ENCODE data around the gene HPCAL4. TPM values are rescaled to one million over a fixed set of nuclear protein-coding genes. Genes with fewer than 3 reads are reported as not detected.
A peak's percentile ranks its signal among the peaks of the same experiment; 100 is the strongest.

HPCAL4 gene
- under 1 TPM in 1 of 4 donors, not detected in 3; 0.55 TPM for total RNA-seq

DNA sequence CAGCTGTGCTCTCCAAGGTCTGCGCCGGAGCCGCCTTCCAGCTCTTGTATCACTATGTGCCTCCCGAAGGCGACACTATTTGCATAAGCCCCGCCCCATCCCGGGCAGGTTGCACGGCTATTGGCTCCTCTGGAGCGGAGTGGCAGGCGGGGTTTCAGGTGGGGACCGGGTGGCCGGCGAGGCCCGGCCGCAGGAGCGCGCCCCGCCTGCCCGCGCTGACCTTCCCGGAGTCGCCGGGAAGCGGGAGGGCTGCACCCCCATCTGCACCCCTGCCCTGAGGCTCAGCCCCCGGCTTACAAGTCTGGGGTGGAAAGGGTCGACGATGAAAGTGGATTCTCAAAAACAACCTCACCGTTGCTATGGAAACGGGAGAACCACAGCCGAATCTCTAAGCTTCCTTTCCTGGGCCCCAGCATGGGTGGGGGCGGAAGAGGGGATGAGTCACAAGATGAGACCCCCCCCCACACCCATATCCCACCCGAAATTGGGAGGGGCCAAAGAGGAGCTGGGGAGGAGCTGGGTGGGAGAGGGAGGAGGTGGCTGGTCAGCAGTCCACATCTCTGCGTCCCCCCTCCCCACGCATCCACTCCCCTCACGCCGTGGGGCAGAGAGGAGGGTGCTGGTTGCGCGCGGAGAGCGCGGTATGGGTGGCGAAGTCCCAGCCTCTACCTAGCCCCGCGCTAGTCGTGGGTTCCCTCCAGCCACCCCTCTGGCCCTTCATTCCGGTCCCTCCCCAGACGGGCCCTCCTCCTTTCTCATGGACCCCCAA lies at the start of gene HPCAL4:
Gene HPCAL4 (minus strand): TSS at position 51 of the 769 bp plus-strand sequence. CDS start 6,830 bp downstream, outside the sequence.
- peak; percentile 85 to 91 for DNase-seq (ENCODE audit: low spot score in 2 of 2)
- Histone ChIP-seq H3K4me1 (peaks cover 19% of the 10 kb centered on the region), H3K4me3 (peak within 1 kb of the TSS; percentile 47), H3K27ac (no peak within 1 kb of the TSS), H3K9me3 (no peaks in the 10 kb centered on the region), H3K36me3 (no peaks in the 10 kb centered on the region), H3K27me3 (peaks cover 75% of the 10 kb centered on the region)
- 3% methylated on average over 42 of the region's 47 CpGs for WGBS
- TF ChIP-seq CTCF (IDR thresholded peaks at IDR 0.05) (no peak), POLR2A (IDR thresholded peaks at IDR 0.05) (no peak), POLR2AphosphoS5 (IDR thresholded peaks at IDR 0.05) (no peak), EP300 (IDR thresholded peaks at IDR 0.05) (no peak)

- peaks cover 18% of the 10 kb centered on the region for H3K4me1 ChIP-seq
- H3K4me3 ChIP-seq: peak within 1 kb of the TSS; percentile 77
- H3K27ac ChIP-seq: peak within 1 kb of the TSS; percentile 72
- 0% methylated on average over 38 of the region's 52 CpGs for WGBS
- peaks cover 17% of the 10 kb centered on the region for H3K27me3 ChIP-seq
- no peaks in the 10 kb centered on the region for H3K9me3 ChIP-seq
- TF ChIP-seq CTCF (IDR thresholded peaks at IDR 0.05): no peak
- TF ChIP-seq POLR2A (IDR thresholded peaks at IDR 0.05): no peak
- TF ChIP-seq POLR2AphosphoS5 (IDR thresholded peaks at IDR 0.05): no peak
- no peak for TF ChIP-seq EP300 (IDR thresholded peaks at IDR 0.05)
- peaks cover 29% of the 10 kb centered on the region for H3K36me3 ChIP-seq
- DNase-seq (ENCODE audit: low spot score in 2 of 2): peak; percentile 96
Measured at GRCh38 chr1:39738622-39739366, 47.6 kb upstream of the HPCAL4 start, which contains the start of gene PPIE. Gene PPIE, plus strand, starts transcription at chr1:39738882. Its CDS starts 19 bp downstream, at chr1:39738901.

- TF ChIP-seq POLR2A (IDR thresholded peaks at IDR 0.05): no peak
- TF ChIP-seq POLR2AphosphoS5 (IDR thresholded peaks at IDR 0.05): no peak
- no peak for TF ChIP-seq EP300 (IDR thresholded peaks at IDR 0.05)
- no peak for TF ChIP-seq CTCF (IDR thresholded peaks at IDR 0.05)
- 86% methylated on average over 9 of the region's 9 CpGs for WGBS
- no peak overlapping the region for H3K27ac ChIP-seq
- DNase-seq (ENCODE audit: low spot score in 2 of 2): no peak
- peaks cover 18% of the 10 kb centered on the region for H3K4me1 ChIP-seq
- no peaks in the 10 kb centered on the region for H3K9me3 ChIP-seq
- H3K36me3 ChIP-seq: peaks cover 18% of the 10 kb centered on the region
- H3K27me3 ChIP-seq: peaks cover 27% of the 10 kb centered on the region
- H3K4me3 ChIP-seq: no peak overlapping the region
Measured at GRCh38 chr1:39737546-39738169, 46.4 kb upstream of the HPCAL4 start.

DNA sequence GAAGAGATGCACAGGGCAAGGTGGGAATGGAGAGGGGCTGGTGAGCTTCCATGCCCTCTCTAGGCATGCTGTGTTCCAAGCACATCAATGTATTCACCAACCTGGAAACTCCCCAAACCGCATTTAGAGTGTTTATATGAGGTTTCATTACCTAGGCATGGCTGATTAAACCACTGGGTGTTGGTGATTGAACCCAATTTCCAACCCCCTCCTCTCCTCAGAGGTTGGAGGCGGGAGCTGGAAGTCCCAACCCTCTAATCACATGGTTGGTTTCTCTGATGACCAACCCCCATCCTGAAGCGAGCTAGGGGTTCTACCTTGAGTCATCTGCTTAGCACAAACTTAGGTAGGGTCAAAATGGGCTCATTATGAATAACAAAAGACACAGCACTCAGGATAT lies 44.5 kb upstream of the HPCAL4 start:
- no peak for DNase-seq (ENCODE audit: low spot score in 2 of 2)
- H3K9me3 ChIP-seq: no peaks in the 10 kb centered on the region
- TF ChIP-seq CTCF (IDR thresholded peaks at IDR 0.05): no peak
- TF ChIP-seq EP300 (IDR thresholded peaks at IDR 0.05): no peak
- TF ChIP-seq POLR2A (IDR thresholded peaks at IDR 0.05): no peak
- TF ChIP-seq POLR2AphosphoS5 (IDR thresholded peaks at IDR 0.05): no peak
- WGBS: 72% methylated on average over 3 of the region's 3 CpGs
- peaks cover 3% of the 10 kb centered on the region for H3K36me3 ChIP-seq
- peaks cover 18% of the 10 kb centered on the region for H3K4me1 ChIP-seq
- H3K4me3 ChIP-seq: no peak overlapping the region
- H3K27me3 ChIP-seq: peaks cover 39% of the 10 kb centered on the region
- no peak overlapping the region for H3K27ac ChIP-seq

Data from suprapubic skin (tissue), 4 donors.